ENCODE measurements around the gene PDZD8. TPM values are rescaled to one million over a fixed set of nuclear protein-coding genes. Genes with fewer than 3 reads are reported as not detected.

PDZD8 gene
- total and polyA plus RNA-seq, 8 donors = 4.6 to 55.9 (median 39.9) TPM

DNA sequence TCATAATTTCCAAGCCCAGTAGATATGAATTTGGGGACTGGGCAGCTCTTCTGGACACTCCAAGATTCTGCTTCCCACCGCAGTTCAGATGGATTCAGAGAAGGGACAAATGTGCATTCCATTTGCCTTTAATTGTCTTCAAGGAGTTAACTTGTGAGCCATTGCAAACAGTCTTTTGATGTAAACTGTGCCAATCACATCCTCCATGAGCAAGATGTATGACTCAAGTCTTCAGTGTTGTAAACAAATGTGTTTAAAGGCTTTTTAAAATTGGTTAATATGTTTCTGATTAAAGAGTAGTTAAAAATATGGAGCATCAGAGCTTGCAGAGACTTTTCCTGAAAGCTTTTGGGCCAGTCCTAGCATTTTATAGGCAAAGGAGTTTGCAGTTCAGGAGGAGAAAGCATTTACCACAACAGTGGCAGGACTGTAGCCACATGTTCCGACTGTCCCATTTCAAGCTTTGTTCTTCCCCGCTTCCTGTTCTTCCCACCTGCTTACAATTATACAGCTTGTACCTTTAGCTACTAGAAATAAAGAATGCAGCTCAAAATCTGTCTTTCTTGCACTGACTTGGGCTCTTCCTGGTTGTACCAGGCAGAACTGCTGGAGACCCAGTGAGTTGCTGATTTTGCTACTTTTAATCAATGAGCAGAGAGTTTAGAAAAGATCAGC lies 128.1 kb downstream of the PDZD8 start:
- TF ChIP-seq, protein P1, sequence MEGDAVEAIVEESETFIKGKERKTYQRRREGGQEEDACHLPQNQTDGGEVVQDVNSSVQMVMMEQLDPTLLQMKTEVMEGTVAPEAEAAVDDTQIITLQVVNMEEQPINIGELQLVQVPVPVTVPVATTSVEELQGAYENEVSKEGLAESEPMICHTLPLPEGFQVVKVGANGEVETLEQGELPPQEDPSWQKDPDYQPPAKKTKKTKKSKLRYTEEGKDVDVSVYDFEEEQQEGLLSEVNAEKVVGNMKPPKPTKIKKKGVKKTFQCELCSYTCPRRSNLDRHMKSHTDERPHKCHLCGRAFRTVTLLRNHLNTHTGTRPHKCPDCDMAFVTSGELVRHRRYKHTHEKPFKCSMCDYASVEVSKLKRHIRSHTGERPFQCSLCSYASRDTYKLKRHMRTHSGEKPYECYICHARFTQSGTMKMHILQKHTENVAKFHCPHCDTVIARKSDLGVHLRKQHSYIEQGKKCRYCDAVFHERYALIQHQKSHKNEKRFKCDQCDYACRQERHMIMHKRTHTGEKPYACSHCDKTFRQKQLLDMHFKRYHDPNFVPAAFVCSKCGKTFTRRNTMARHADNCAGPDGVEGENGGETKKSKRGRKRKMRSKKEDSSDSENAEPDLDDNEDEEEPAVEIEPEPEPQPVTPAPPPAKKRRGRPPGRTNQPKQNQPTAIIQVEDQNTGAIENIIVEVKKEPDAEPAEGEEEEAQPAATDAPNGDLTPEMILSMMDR (IDR thresholded peaks at IDR 0.05) = no peak
- ATAC-seq (no peak), FAIRE-seq (no peak), DNase-seq (no peak)
- 89% methylated on average over 3 of the region's 3 CpGs for WGBS, 2 donors
- intact Hi-C loops (cut with DNase I) = no loop called here
- H3K4me3 ChIP-seq = no peak overlapping the region
- H3K36me3 ChIP-seq = no peaks in the 10 kb centered on the region
- no peaks in the 10 kb centered on the region for H3K4me1 ChIP-seq
- H3K9me3 ChIP-seq = no peaks in the 10 kb centered on the region
- no peaks in the 10 kb centered on the region for H3K27me3 ChIP-seq
- no peak overlapping the region for H3K27ac ChIP-seq

DNA sequence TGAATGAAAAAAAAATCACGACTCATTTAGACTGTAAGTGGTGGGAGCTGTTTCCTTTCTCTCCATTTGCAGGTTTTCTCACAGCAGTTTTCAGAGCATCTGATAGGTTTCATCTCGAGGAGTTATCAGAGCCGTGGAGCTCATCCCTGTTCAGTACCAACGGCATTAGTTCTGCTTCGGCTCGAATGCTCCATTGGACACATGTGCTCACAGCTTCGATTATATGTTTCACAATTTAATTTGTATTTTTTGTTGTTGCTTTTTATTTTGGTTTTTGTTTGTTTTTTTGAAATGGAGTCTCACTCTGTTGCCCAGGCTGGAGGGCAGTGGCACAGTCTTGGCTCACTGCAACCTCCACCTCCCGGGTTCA lies 132.8 kb downstream of the PDZD8 start:
- Histone ChIP-seq H3K9me3 (no peaks in the 10 kb centered on the region), H3K4me1 (peaks cover 0 to 3% (median 0%) of the 10 kb centered on the region in 3 donors), H3K4me3 (no peak overlapping the region), H3K27me3 (peaks cover 0 to 10% (median 0%) of the 10 kb centered on the region in 4 donors), H3K27ac (no peak overlapping the region), H3K36me3 (no peaks in the 10 kb centered on the region)
- intact Hi-C loops (cut with DNase I) = no loop called here
- no peak for ATAC-seq
- TF ChIP-seq, protein P1 (IDR thresholded peaks at IDR 0.05) = no peak
- FAIRE-seq = no peak
- DNase-seq = no peak
- 83 to 88% methylated on average over 8 of the region's 8 CpGs for WGBS, 2 donors

DNA sequence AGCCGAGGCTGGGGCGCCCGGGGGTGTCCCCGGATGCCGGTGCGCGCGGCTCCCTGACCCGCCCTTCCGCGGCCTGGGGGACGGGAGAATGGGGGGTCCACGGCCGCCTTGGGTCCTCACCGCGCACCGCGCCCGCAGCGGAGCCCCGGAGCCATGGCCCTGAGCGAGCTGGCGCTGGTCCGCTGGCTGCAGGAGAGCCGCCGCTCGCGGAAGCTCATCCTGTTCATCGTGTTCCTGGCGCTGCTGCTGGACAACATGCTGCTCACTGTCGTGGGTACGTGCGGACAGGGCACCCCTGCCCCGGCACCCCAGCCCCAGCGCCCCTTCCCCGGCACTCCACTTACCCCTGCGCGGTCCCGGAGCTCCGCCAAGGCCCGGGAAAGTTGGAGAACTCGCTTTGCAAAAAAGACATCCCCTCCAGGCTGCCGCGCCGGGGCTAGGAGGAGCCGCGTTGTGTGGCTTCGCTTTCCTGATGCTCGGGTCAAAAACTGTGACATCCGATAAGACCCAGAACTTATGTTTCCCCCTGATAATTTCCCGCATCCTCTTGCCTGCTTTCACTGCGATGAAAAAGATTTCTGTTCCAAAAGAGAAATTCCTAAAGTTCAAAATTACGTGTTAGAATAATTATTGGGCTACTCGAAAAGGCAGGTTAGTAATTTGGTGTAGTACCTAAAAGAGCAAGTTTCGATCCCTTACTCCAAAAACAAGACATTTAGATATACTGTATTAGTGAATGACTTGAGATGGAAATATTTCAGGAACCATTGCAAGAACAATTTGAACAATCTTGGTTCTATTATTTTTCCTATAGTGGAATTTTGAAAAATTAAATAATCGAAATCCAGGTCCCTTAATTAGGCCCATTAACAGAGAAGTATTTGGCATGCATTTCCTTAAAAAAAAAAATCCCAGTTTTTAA lies 133.4 kb downstream of the PDZD8 start:
- DNase-seq (peak in 1 of 6 donors; percentile 66), ATAC-seq (peak in 3 of 4 donors; percentile 50 to 61 (median 51)), FAIRE-seq (no peak)
- H3K27me3 ChIP-seq = peaks cover 0 to 10% (median 0%) of the 10 kb centered on the region in 4 donors
- H3K9me3 ChIP-seq = no peaks in the 10 kb centered on the region
- TF ChIP-seq, protein P1 (IDR thresholded peaks at IDR 0.05) = no peak
- peak overlapping the region in 2 of 4 donors; percentile 6 to 41 for H3K4me3 ChIP-seq
- peaks cover 0 to 3% (median 0%) of the 10 kb centered on the region in 3 donors for H3K4me1 ChIP-seq
- H3K36me3 ChIP-seq = no peaks in the 10 kb centered on the region
- H3K27ac ChIP-seq = no peak overlapping the region
- 8 to 11% methylated on average over 34 to 56 of the region's 56 CpGs for WGBS, 2 donors
- intact Hi-C loops (cut with DNase I) = no loop called here

DNA sequence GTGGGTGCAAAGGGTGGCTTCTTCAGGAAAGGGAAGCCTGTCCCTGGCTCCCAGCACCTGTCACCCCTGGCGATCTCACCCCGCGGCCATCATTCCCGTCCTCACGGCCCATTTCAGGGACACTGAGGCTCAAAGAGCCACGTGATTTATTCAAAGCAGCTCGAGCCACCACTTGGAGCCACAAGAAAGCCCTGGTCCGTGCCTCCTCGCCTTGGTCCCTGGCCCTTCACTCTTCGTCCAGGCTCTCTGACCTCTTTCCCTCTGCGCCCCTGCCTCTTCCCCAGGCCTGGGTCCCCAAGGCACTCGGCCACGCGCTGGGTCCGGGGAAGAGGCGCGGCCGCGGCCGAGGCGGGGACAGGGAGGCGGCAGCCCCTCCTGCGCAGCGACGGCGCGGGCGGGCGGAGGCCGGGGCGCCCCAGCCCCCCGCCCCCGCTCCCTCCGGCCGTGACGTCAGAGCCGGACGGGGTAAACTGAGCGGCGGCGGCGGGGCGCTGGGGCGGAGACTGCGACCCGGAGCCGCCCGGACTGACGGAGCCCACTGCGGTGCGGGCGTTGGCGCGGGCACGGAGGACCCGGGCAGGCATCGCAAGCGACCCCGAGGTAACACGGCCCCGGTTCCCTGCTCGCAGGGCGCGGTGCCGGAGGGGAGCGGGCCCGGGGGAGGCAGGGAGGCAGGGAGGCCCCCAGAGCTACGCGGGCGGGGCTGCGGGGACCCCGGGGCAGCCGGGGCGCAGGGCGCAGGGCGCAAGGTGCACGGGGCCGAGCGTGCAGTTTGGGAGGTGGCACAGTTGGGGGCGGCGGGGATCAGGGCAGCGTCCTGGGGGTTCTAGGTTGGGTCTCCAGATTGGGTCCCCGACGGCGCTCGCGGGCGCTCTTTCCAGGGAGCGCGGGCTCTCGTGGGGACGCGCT lies 134.4 kb downstream of the PDZD8 start, which contains the start of gene SLC18A2:
TSS of gene SLC18A2 (plus strand) at position 494 of the 909 bp plus-strand sequence. CDS start 580 bp downstream, outside the sequence.
- Histone ChIP-seq H3K4me1 (peaks cover 0 to 3% (median 0%) of the 10 kb centered on the region in 3 donors), H3K36me3 (no peaks in the 10 kb centered on the region), H3K9me3 (no peaks in the 10 kb centered on the region), H3K4me3 (peak within 1 kb of the TSS in 2 of 4 donors; percentile 6 to 41), H3K27ac (no peak within 1 kb of the TSS), H3K27me3 (peaks cover 0 to 10% (median 0%) of the 10 kb centered on the region in 4 donors)
- ATAC-seq = peak in 3 of 4 donors; percentile 22 to 55 (median 29)
- DNase-seq = peak in 1 of 6 donors; percentile 57
- intact Hi-C loops (cut with DNase I) = no loop called here
- TF ChIP-seq, protein P1 (IDR thresholded peaks at IDR 0.05) = no peak
- no peak for FAIRE-seq
- 4 to 5% methylated on average over 62 to 93 of the region's 93 CpGs for WGBS, 2 donors

Data from pancreas (tissue), 10 donors.